IMR-90 (cell line): ENCODE results near the gene GNB4. TPM values are rescaled to one million over a fixed set of nuclear protein-coding genes. Genes with fewer than 3 reads are reported as not detected.

Experiments used
- ATAC-seq: fragments of 200-7000 bp; cut with Tn5 transposase; 2 replicates; pipeline ENCODE4 v1.9.1; 2020; ENCODE audit warnings: low read depth, mild to moderate bottlenecking, moderate library complexity
- BruUV-seq: library from RNA; stranded (reverse); fragments of 400-500 nt; replicated peaks from 2 replicates; lab custom pipeline; 2021; lab: Mats Ljungman, UMichigan
- CTCF ChIA-PET: fragments of 300-600 bp; formaldehyde crosslinking; extraction: SDS; loops from one replicate; lab custom pipeline; 2021; ENCODE audit warnings: antibody characterized with exemption; lab: Yijun Ruan, JAX
- POLR2A ChIA-PET: fragments of 300-600 bp; sonication (Branson Sonifier 250); formaldehyde crosslinking; loops from one replicate; lab custom pipeline; 2022; ENCODE audit warnings: antibody characterized with exemption; ENCODE audit not compliant: unreplicated experiment; lab: Charles Lee
- DNase-seq: peaks from one replicate; pipeline ENCODE4 v3.0.0; 2013
- H2AFZ ChIP-seq: replicated peaks from 2 replicates; pipeline ENCODE3; 2013; ENCODE audit warnings: low read length, mild to moderate bottlenecking; ENCODE audit not compliant: poor library complexity
- H2AK5ac ChIP-seq: 2 replicates; pipeline ENCODE4 v1.6.1; 2013; ENCODE audit warnings: low read depth, low read length, inconsistent platforms
- H2AK9ac ChIP-seq: replicated peaks from 2 replicates; pipeline ENCODE3; 2013; ENCODE audit warnings: mild to moderate bottlenecking, low read depth, low read length, moderate library complexity; ENCODE audit not compliant: poor library complexity
- H2BK120ac ChIP-seq: 2 replicates; pipeline ENCODE4 v1.6.1; 2013; ENCODE audit warnings: low read depth, low read length, inconsistent platforms
- H2BK15ac ChIP-seq: 3 replicates; pipeline ENCODE4 v1.6.1; 2013; ENCODE audit warnings: low read depth, low read length, inconsistent platforms
- H2BK20ac ChIP-seq: 2 replicates; pipeline ENCODE4 v1.6.1; 2013; ENCODE audit warnings: low read depth, mild to moderate bottlenecking, inconsistent platforms, low read length, moderate library complexity
- H2BK5ac ChIP-seq: 2 replicates; pipeline ENCODE4 v1.6.1; 2013; ENCODE audit warnings: mild to moderate bottlenecking, low read depth, low read length, inconsistent platforms; ENCODE audit not compliant: poor library complexity, severe bottlenecking
- H3K14ac ChIP-seq: replicated peaks from 2 replicates; pipeline ENCODE4 v1.6.1; 2013; ENCODE audit warnings: low read depth, low read length, inconsistent platforms
- H3K18ac ChIP-seq: 2 replicates; pipeline ENCODE4 v1.6.1; 2013; ENCODE audit warnings: low read depth, low read length, control low read depth
- H3K23ac ChIP-seq: 2 replicates; pipeline ENCODE4 v1.6.1; 2013; ENCODE audit warnings: low read depth, low read length, inconsistent platforms
- H3K27ac ChIP-seq: 2 replicates; pipeline ENCODE4 v1.5.1; 2013; ENCODE audit warnings: mild to moderate bottlenecking, control low read depth, low read length; ENCODE audit not compliant: insufficient read depth
- H3K27me3 ChIP-seq: 2 replicates; pipeline ENCODE4 v1.6.1; 2013; ENCODE audit warnings: low read length; ENCODE audit not compliant: control insufficient read depth, insufficient read depth
- H3K36me3 ChIP-seq: 2 replicates; pipeline ENCODE4 v1.6.1; 2013; ENCODE audit warnings: low read length, mixed read lengths; ENCODE audit not compliant: control insufficient read depth, insufficient read depth
- H3K4ac ChIP-seq: 2 replicates; pipeline ENCODE4 v1.6.1; 2013; ENCODE audit warnings: low read depth, low read length, inconsistent platforms
- H3K4me1 ChIP-seq: 2 replicates; pipeline ENCODE4 v1.6.1; 2013; ENCODE audit warnings: low read length, mixed read lengths; ENCODE audit not compliant: control insufficient read depth, insufficient read depth
- H3K4me2 ChIP-seq: 2 replicates; pipeline ENCODE4 v1.6.1; 2013; ENCODE audit warnings: low read depth, mild to moderate bottlenecking, control low read depth, low read length, moderate library complexity
- H3K4me3 ChIP-seq: 2 replicates; pipeline ENCODE4 v1.5.1; 2013; ENCODE audit warnings: low read depth, mild to moderate bottlenecking, control low read depth, low read length, moderate library complexity; ENCODE audit not compliant: insufficient read depth
- H3K56ac ChIP-seq: 2 replicates; pipeline ENCODE4 v1.6.1; 2013; ENCODE audit warnings: low read length, inconsistent platforms; ENCODE audit not compliant: insufficient read depth; ENCODE audit errors: extremely low read depth
- H3K79me1 ChIP-seq, 2 experiments: 2 replicates each; pipeline ENCODE4 v1.6.1; 2013; ENCODE audit warnings: low read length in 2 of 2, inconsistent platforms in 1 of 2, low read depth in 1 of 2
- H3K9ac ChIP-seq: 2 replicates; pipeline ENCODE4 v1.6.1; 2013; ENCODE audit warnings: low read depth, low read length, control low read depth
- H3K9me1 ChIP-seq: 2 replicates; pipeline ENCODE4 v1.6.1; 2013; ENCODE audit warnings: low read length, inconsistent platforms; ENCODE audit not compliant: insufficient read depth
- H3K9me3 ChIP-seq: 2 replicates; pipeline ENCODE4 v1.6.1; 2013; ENCODE audit warnings: low read length; ENCODE audit not compliant: control insufficient read depth, insufficient read depth
- H4K20me1 ChIP-seq: 2 replicates; pipeline ENCODE4 v1.6.1; 2013; ENCODE audit warnings: low read length, inconsistent platforms; ENCODE audit not compliant: insufficient read depth
- H4K5ac ChIP-seq: 2 replicates; pipeline ENCODE4 v1.6.1; 2013; ENCODE audit warnings: mild to moderate bottlenecking, low read depth, low read length, control low read depth
- H4K8ac ChIP-seq, 2 experiments: 2 replicates each; pipeline ENCODE4 v1.6.1; 2013; ENCODE audit warnings: low read depth in 2 of 2, low read length in 2 of 2, control low read depth in 1 of 2, inconsistent platforms in 1 of 2
- H4K91ac ChIP-seq: 2 replicates; pipeline ENCODE4 v1.6.1; 2013; ENCODE audit warnings: low read depth, low read length, inconsistent platforms; ENCODE audit not compliant: insufficient read depth
- CTCF ChIP-seq: conservative IDR thresholded peaks from 2 replicates; pipeline ENCODE4 v1.5.1; 2012; ENCODE audit warnings: mild to moderate bottlenecking, low read depth, low read length, improper control_type of control experiment
- RAD21 ChIP-seq: IDR thresholded peaks from 2 replicates; pipeline ENCODE4 v1.6.1; 2012; ENCODE audit warnings: low read length, improper control_type of control experiment
- WGBS, 2 experiments: methylation state at CpG; one replicate each; pipeline versions ENCODE4 v1.1.5 to v1.1.7; 2013; ENCODE audit warnings: missing lambda C conversion rate in 2 of 2; ENCODE audit not compliant: insufficient read length in 1 of 2; ENCODE audit errors: extremely low coverage in 2 of 2; 5-methylcytosine and 5-hydroxymethylcytosine counted together
- dilution Hi-C: fragments of 300-500 bp; cut with HindIII; formaldehyde crosslinking; loops from one replicate; pipeline ENCODE4 v1.14.3; 2018; ENCODE audit warnings: low sequenced_read_pairs; ENCODE audit not compliant: unreplicated experiment
- in situ Hi-C: fragments of 300-500 bp; cut with MboI; formaldehyde crosslinking; loops from 3 replicates; pipeline ENCODE4 v1.14.3; 2019; ENCODE audit warnings: low sequenced_read_pairs, inconsistent platforms, mixed read lengths
- intact Hi-C: fragments of 100-400 bp; cut with micrococcal nuclease; formaldehyde crosslinking; loops from 2 replicates; pipeline ENCODE4 v1.10.0; 2022
- polyA plus RNA-seq, 3 experiments: library from polyadenylated mRNA; depleted of rRNA; stranded (reverse); fragments of >200 nt; gene quantifications; 2 replicates each; pipeline ENCODE4 v1.2.3, GENCODE V29; 2012; ENCODE audit warnings: low replicate concordance in 1 of 3
- total RNA-seq: library from RNA; depleted of rRNA; stranded (reverse); fragments of >200 nt; gene quantifications from 2 replicates; pipeline ENCODE4 v1.2.3, GENCODE V29; 2012

The GNB4 gene
- total and polyA plus RNA-seq, 2 of the 4 experiments (the other 2 are of a cell fraction): 22.1 to 112 TPM

GRCh38 chr3:179410331-179410730 lies 40.9 kb downstream of the GNB4 start:
- no peak overlapping the region for H4K8ac ChIP-seq
- no peaks in the 10 kb centered on the region for H4K20me1 ChIP-seq
- in situ Hi-C loops (no loop called here), dilution Hi-C loops (no loop called here), intact Hi-C loops (no loop called here)
- no peak overlapping the region for H2BK5ac ChIP-seq
- peaks cover 27% of the 10 kb centered on the region for H3K36me3 ChIP-seq
- ChIA-PET POLR2A (no interaction called here), CTCF (no interaction called here)
- H3K4me3 ChIP-seq: no peak overlapping the region
- no peak overlapping the region for H3K4ac ChIP-seq
- ATAC-seq (peak; percentile 57), DNase-seq (peak; percentile 37)
- H3K23ac ChIP-seq: no peak overlapping the region
- H3K9me1 ChIP-seq: no peaks in the 10 kb centered on the region
- H3K4me1 ChIP-seq: no peaks in the 10 kb centered on the region; the same call in 1 of the 2 replicates
- H3K14ac ChIP-seq: no peak overlapping the region
- no peak overlapping the region for H2AK9ac ChIP-seq
- no peaks in the 10 kb centered on the region for H3K27me3 ChIP-seq
- no peak overlapping the region for H2AK5ac ChIP-seq
- H4K5ac ChIP-seq: no peak overlapping the region
- no peak overlapping the region for H3K27ac ChIP-seq
- 83% methylated on average over 1 of the region's 2 CpGs; no CpG with 5 or more reads in 1 of the 2 experiments for WGBS, 2 experiments
- H3K18ac ChIP-seq: no peak overlapping the region
- H2BK20ac ChIP-seq: no peak overlapping the region
- H3K9ac ChIP-seq: no peak overlapping the region
- no peak overlapping the region for H3K4me2 ChIP-seq
- no peak overlapping the region for H2BK120ac ChIP-seq
- peaks cover 14 to 16% of the 10 kb centered on the region in 2 experiments; a peak in 3 of 4 replicates for H3K79me1 ChIP-seq
- H4K91ac ChIP-seq: no peak overlapping the region
- H3K9me3 ChIP-seq: no peaks in the 10 kb centered on the region
- no peak overlapping the region for H2AFZ ChIP-seq
- BruUV-seq: no TSS peak
- H3K56ac ChIP-seq: no peak overlapping the region
- TF ChIP-seq RAD21 (no peak; the same call in 1 of the 2 replicates), CTCF (0 out of 2 replicates have a peak, but pooled peaks have one; percentile 20)
- H2BK15ac ChIP-seq: no peak overlapping the region
